Epithelial cell of esophagus (primary cell): Measurements from ENCODE around the gene STPG3.
A peak's percentile ranks its signal among the peaks of the same experiment; 100 is the strongest.
"Not testable (repeated sequence)": the region's sequence is repeated elsewhere in the genome, so short reads cannot be mapped to it uniquely, and the experiment has no call there.

Experiments used
- DNase-seq: peaks from one replicate; pipeline ENCODE4 v3.0.0; 2010; ENCODE audit warnings: low read depth
- H3K4me3 ChIP-seq: 2 replicates; pipeline ENCODE4 v1.5.1; 2011; ENCODE audit warnings: mild to moderate bottlenecking, low read length, control low read depth
- TF ChIP-seq, protein P1 (sequence below): IDR thresholded peaks from 2 replicates; pipeline ENCODE4 v1.5.1; 2011; ENCODE audit warnings: low read depth, mild to moderate bottlenecking, low read length, control low read depth, inconsistent platforms; ENCODE audit not compliant: insufficient read depth; ENCODE audit errors: missing control alignments

The STPG3 gene

DNA sequence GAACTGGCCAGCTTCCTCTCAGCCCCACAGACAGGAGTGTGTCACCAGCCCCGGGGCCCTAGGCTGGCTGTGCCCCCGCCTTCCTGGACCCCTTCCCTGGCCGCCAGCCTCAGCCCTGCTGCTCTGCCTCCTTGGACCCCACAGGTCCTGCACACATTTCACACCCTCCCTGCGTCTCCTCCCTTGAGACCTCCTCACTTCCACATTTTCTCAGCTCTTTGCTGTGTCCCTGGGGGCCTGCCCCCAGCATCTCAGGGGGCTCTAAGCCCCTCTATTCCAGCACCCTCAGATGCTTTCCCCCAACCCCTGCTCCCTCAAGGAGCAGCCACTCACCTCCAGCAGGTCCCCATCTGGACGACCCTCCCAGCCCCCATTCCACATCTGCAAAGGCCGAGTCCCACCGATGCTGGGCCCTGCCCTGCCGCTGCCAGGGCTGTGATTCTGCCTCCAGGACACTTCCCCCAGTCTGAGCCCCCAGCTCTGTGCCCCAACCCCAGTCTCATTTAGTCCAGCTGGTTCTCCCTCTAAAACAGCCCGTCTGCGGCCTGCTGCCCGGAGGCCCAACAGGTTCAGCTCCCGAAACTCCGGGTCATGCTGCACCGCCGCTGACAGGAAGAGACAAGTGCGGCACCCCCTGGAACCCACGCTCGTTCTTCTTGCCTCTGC, 16.2 kb upstream of the STPG3 start:
- TF ChIP-seq, protein P1, sequence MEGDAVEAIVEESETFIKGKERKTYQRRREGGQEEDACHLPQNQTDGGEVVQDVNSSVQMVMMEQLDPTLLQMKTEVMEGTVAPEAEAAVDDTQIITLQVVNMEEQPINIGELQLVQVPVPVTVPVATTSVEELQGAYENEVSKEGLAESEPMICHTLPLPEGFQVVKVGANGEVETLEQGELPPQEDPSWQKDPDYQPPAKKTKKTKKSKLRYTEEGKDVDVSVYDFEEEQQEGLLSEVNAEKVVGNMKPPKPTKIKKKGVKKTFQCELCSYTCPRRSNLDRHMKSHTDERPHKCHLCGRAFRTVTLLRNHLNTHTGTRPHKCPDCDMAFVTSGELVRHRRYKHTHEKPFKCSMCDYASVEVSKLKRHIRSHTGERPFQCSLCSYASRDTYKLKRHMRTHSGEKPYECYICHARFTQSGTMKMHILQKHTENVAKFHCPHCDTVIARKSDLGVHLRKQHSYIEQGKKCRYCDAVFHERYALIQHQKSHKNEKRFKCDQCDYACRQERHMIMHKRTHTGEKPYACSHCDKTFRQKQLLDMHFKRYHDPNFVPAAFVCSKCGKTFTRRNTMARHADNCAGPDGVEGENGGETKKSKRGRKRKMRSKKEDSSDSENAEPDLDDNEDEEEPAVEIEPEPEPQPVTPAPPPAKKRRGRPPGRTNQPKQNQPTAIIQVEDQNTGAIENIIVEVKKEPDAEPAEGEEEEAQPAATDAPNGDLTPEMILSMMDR = no peak
- DNase-seq = no peak
- no peak overlapping the region for H3K4me3 ChIP-seq

DNA sequence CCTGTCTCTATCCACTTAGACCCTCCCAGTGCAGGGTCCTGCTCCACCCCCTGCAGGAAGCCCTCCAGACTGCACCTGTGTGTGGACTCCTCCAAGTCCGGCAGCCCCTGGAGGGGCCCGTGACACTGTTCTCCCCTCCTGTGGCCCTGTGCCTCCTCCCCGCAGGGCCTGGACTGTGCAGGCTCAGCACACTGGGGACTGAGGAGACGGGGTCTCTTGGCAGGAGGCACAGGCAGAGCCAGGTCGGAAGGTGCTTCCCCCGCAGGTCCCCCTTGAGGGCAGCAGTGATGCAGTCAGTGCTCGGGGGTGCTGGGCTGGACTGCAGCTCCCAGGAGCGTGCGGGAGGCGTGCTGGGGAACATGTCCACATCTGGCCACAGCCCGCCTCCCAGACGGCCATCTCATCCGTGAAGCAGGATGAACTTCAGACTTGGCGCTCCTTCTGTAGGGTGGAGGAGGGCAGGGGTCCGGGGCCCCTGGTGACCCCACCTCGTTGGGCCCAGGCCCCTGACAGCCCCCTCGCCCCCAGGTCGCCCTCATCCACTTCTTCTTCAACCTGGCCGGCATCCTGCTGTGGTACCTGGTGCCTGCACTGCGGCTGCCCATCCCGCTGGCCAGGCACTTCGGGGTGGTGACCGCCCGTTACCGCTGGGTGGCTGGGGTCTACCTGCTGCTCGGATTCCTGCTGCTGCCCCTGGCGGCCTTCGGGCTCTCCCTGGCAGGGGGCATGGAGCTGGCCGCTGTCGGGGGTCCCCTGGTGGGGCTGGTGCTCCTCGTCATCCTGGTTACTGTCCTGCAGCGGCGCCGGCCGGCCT, 15.5 kb upstream of the STPG3 start:
- TF ChIP-seq, protein P1 = no peak
- DNase-seq = no peak
- H3K4me3 ChIP-seq = no peak overlapping the region

- TF ChIP-seq, protein P1 = peak; percentile 94
- no peak overlapping the region for H3K4me3 ChIP-seq
- DNase-seq = peak; percentile 82
Measured at GRCh38 chr9:137236238-137236935, 14.7 kb upstream of the STPG3 start.

DNA sequence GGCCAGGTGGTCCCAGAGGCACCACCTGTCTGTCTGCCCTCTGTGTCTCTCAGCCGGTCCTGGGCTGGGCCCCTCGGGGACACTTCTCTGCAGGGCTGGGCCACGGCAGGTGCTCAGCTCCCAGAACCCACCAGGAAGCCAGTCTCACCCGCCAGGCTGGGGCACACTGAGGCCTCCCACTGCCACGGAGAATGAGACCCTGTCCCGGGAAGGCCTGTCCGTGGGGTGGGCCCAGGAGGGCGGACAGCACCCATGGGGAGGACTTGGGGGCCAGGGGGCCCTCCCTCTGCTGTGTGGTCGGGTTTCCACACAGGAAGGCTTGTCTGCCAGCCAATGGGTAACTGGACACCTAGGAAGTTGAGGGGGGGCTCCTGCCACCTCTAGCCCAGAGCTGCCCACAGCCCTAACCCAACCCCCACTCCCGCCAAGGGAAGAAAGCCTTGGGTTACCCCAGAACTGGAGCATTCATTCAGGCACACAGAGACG, 14.1 kb upstream of the STPG3 start:
- DNase-seq = no peak
- no peak overlapping the region for H3K4me3 ChIP-seq

GRCh38 chr9:137237759-137238726, 13.0 kb upstream of the STPG3 start:
- TF ChIP-seq, protein P1 = no peak
- no peak for DNase-seq
- H3K4me3 ChIP-seq = no peak overlapping the region

More for the DNA sequence above, 14.1 kb upstream of the STPG3 start:
- TF ChIP-seq, protein P1 = no peak

- DNase-seq = not testable (repeated sequence)
- H3K4me3 ChIP-seq = peak overlapping the region; percentile 65
Measured at GRCh38 chr9:137239541-137240200, 11.4 kb upstream of the STPG3 start.
